ENCODE measurements around the gene SLC22A15. TPM values are rescaled to one million over a fixed set of nuclear protein-coding genes. Genes with fewer than 3 reads are reported as not detected.

Gene SLC22A15
- total and polyA plus RNA-seq, 2 experiments from 2014 or later = 2.7 to 3.8 TPM

DNA sequence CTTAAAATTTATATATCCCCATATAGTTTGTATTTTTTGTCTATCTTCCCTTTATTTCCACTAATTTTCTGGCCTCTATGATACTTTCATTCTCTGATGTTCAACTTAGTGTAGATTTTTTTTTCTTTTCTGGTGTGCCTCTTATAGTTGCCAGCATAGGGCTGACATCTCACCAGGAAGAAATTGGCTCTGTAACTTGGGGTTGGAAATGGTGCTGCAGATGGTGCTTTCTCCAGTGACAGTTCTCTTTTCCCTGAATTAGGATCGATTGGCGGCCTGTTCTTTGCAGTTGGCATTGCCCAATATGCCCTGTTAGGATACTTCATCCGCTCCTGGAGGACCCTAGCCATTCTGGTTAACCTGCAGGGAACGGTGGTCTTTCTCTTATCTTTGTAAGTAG lies 50.3 kb downstream of the SLC22A15 start:
- no peak for DNase-seq (ENCODE audit: low spot score)
- no peaks in the 10 kb centered on the region for H3K9me3 Mint-ChIP-seq
- peaks cover 7% of the 10 kb centered on the region; the same call in 1 of the 2 replicates for H3K4me1 ChIP-seq (ENCODE audit: insufficient read depth)
- H3K36me3 ChIP-seq (ENCODE audit: insufficient read depth) = no peaks in the 10 kb centered on the region
- H3K4me1 Mint-ChIP-seq = peaks cover 5% of the 10 kb centered on the region; the same call in 2 of the 3 replicates
- TF ChIP-seq, protein P1, sequence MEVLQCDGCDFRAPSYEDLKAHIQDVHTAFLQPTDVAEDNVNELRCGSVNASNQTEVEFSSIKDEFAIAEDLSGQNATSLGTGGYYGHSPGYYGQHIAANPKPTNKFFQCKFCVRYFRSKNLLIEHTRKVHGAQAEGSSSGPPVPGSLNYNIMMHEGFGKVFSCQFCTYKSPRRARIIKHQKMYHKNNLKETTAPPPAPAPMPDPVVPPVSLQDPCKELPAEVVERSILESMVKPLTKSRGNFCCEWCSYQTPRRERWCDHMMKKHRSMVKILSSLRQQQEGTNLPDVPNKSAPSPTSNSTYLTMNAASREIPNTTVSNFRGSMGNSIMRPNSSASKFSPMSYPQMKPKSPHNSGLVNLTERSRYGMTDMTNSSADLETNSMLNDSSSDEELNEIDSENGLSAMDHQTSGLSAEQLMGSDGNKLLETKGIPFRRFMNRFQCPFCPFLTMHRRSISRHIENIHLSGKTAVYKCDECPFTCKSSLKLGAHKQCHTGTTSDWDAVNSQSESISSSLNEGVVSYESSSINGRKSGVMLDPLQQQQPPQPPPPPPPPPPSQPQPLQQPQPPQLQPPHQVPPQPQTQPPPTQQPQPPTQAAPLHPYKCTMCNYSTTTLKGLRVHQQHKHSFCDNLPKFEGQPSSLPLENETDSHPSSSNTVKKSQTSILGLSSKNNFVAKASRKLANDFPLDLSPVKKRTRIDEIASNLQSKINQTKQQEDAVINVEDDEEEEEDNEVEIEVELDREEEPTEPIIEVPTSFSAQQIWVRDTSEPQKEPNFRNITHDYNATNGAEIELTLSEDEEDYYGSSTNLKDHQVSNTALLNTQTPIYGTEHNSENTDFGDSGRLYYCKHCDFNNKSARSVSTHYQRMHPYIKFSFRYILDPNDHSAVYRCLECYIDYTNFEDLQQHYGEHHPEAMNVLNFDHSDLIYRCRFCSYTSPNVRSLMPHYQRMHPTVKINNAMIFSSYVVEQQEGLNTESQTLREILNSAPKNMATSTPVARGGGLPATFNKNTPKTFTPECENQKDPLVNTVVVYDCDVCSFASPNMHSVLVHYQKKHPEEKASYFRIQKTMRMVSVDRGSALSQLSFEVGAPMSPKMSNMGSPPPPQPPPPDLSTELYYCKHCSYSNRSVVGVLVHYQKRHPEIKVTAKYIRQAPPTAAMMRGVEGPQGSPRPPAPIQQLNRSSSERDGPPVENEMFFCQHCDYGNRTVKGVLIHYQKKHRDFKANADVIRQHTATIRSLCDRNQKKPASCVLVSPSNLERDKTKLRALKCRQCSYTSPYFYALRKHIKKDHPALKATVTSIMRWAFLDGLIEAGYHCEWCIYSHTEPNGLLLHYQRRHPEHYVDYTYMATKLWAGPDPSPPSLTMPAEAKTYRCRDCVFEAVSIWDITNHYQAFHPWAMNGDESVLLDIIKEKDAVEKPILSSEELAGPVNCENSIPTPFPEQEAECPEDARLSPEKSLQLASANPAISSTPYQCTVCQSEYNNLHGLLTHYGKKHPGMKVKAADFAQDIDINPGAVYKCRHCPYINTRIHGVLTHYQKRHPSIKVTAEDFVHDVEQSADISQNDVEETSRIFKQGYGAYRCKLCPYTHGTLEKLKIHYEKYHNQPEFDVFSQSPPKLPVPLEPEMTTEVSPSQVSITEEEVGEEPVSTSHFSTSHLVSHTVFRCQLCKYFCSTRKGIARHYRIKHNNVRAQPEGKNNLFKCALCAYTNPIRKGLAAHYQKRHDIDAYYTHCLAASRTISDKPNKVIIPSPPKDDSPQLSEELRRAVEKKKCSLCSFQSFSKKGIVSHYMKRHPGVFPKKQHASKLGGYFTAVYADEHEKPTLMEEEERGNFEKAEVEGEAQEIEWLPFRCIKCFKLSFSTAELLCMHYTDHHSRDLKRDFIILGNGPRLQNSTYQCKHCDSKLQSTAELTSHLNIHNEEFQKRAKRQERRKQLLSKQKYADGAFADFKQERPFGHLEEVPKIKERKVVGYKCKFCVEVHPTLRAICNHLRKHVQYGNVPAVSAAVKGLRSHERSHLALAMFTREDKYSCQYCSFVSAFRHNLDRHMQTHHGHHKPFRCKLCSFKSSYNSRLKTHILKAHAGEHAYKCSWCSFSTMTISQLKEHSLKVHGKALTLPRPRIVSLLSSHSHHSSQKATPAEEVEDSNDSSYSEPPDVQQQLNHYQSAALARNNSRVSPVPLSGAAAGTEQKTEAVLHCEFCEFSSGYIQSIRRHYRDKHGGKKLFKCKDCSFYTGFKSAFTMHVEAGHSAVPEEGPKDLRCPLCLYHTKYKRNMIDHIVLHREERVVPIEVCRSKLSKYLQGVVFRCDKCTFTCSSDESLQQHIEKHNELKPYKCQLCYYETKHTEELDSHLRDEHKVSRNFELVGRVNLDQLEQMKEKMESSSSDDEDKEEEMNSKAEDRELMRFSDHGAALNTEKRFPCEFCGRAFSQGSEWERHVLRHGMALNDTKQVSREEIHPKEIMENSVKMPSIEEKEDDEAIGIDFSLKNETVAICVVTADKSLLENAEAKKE (CRISPR knock-in tag; IDR thresholded peaks at IDR 0.05) = no peak
- TF ChIP-seq NANOG (IDR thresholded peaks at IDR 0.05; ENCODE audit: borderline replicate concordance) (no peak), EZH2 (IDR thresholded peaks at IDR 0.05; ENCODE audit: low read depth, unreplicated experiment) (no peak), POLR2AphosphoS5 (IDR thresholded peaks at IDR 0.05; ENCODE audit: low read depth) (no peak), ZNF331 (CRISPR knock-in tag; IDR thresholded peaks at IDR 0.05; ENCODE audit: low read depth) (no peak), EZH2phosphoT487 (IDR thresholded peaks at IDR 0.05; ENCODE audit: unreplicated experiment) (no peak), JUNB (IDR thresholded peaks at IDR 0.05; ENCODE audit: unreplicated experiment) (no peak), ZNF114 (CRISPR knock-in tag; IDR thresholded peaks at IDR 0.05) (no peak), CREB1 (CRISPR knock-in tag; IDR thresholded peaks at IDR 0.05; ENCODE audit: low read depth) (no peak)
- TF ChIP-seq, protein P2, sequence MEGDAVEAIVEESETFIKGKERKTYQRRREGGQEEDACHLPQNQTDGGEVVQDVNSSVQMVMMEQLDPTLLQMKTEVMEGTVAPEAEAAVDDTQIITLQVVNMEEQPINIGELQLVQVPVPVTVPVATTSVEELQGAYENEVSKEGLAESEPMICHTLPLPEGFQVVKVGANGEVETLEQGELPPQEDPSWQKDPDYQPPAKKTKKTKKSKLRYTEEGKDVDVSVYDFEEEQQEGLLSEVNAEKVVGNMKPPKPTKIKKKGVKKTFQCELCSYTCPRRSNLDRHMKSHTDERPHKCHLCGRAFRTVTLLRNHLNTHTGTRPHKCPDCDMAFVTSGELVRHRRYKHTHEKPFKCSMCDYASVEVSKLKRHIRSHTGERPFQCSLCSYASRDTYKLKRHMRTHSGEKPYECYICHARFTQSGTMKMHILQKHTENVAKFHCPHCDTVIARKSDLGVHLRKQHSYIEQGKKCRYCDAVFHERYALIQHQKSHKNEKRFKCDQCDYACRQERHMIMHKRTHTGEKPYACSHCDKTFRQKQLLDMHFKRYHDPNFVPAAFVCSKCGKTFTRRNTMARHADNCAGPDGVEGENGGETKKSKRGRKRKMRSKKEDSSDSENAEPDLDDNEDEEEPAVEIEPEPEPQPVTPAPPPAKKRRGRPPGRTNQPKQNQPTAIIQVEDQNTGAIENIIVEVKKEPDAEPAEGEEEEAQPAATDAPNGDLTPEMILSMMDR (conservative IDR thresholded peaks at IDR 0.05; ENCODE audit: low read depth in 2 of 2) = no peak
- TF ChIP-seq, protein P3, sequence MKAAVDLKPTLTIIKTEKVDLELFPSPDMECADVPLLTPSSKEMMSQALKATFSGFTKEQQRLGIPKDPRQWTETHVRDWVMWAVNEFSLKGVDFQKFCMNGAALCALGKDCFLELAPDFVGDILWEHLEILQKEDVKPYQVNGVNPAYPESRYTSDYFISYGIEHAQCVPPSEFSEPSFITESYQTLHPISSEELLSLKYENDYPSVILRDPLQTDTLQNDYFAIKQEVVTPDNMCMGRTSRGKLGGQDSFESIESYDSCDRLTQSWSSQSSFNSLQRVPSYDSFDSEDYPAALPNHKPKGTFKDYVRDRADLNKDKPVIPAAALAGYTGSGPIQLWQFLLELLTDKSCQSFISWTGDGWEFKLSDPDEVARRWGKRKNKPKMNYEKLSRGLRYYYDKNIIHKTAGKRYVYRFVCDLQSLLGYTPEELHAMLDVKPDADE (IDR thresholded peaks at IDR 0.05) = no peak
- H3K79me2 ChIP-seq (replicated peaks; ENCODE audit: insufficient read depth) = no peaks in the 10 kb centered on the region
- no peak overlapping the region for H2AFZ ChIP-seq
- H3K27ac ChIP-seq (ENCODE audit: low read depth) = no peak overlapping the region
- H3K27me3 Mint-ChIP-seq (ENCODE audit: insufficient read depth, low read depth, poor library complexity) = no peaks in the 10 kb centered on the region
- no peaks in the 10 kb centered on the region for H3F3A ChIP-seq (replicated peaks; ENCODE audit: low read depth)
- no peaks in the 10 kb centered on the region for H3K27me3 ChIP-seq (ENCODE audit: insufficient read depth)
- H3K9me2 ChIP-seq (ENCODE audit: insufficient read depth) = no peaks in the 10 kb centered on the region
- H3K4me3 ChIP-seq = no peak overlapping the region
- no peak overlapping the region for H3K4me3 Mint-ChIP-seq
- no peak for ATAC-seq
- no peak overlapping the region for H3K4me2 ChIP-seq
- no peaks in the 10 kb centered on the region for H4K20me1 ChIP-seq (replicated peaks; ENCODE audit: insufficient read depth)
- H3K27ac Mint-ChIP-seq = no peak overlapping the region
- H3K36me3 Mint-ChIP-seq (ENCODE audit: low read depth) = peaks cover 7% of the 10 kb centered on the region

All from GM23338 (cell line).